ENCODE results near the gene UAP1L1.

GRCh38 chr9:137130176-137130755, 52.9 kb downstream of the UAP1L1 start:
- no peak for TF ChIP-seq CTCF (IDR thresholded peaks at IDR 0.05)
- TF ChIP-seq POLR2A (IDR thresholded peaks at IDR 0.05) = no peak
